ENCODE data around the gene PDCD5.
"Not testable (repeated sequence)": the region's sequence is repeated elsewhere in the genome, so short reads cannot be mapped to it uniquely, and the experiment has no call there.

The PDCD5 gene

GRCh38 chr19:32580901-32581704, at the start of gene PDCD5:
Gene PDCD5, plus strand, starts transcription at chr19:32581190. Its CDS starts 72 bp downstream, at chr19:32581262.
- DNase-seq (ENCODE audit: low read depth, low spot score), result peak; percentile 8
- Histone ChIP-seq H3K9me3 (ENCODE audit: low read depth, low read length) (no peaks in the 10 kb centered on the region), H3K4me3 (peak within 1 kb of the TSS; percentile 80), H3K36me3 (ENCODE audit: insufficient read depth, low read length) (peaks cover 42% of the 10 kb centered on the region), H3K9ac (ENCODE audit: insufficient read length) (peak within 1 kb of the TSS; percentile 95), H3K27ac (peak within 1 kb of the TSS; percentile 25; the same call in 1 of the 2 replicates)
- TF ChIP-seq EZH2 (IDR thresholded peaks at IDR 0.05) (no peak), FOXP2 (optimal IDR thresholded peaks at IDR 0.05; ENCODE audit: control extremely low read depth, extremely low read length, insufficient read depth) (peak; percentile 48), POLR2AphosphoS5 (IDR thresholded peaks at IDR 0.05; ENCODE audit: borderline replicate concordance, low read depth, low read length) (peak; percentile 83; the same call in 1 of the 2 replicates)

DNA sequence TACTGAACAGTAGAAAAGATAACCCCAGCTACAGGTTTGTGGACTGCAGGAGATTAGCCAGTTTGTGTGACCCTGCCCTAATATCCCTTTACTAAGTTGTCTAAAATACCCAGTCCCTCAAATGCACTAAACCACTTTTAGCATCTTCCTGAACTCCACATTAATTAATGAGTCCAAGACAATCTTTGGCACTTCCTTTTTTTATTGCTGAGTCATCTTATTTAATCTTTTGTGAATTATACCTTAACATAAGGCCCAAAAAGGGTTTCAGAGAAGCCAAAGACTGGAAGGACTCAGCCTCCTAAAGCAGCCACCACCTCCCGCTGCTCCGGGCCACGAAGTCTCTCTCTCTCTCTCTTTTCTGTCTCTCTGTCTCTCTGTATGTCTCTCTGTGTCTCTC, 48.8 kb upstream of the PDCD5 start:
- Histone ChIP-seq H3K27ac (no peak overlapping the region), H3K9ac (ENCODE audit: insufficient read length) (no peak overlapping the region), H3K9me3 (ENCODE audit: low read depth, low read length) (no peaks in the 10 kb centered on the region), H3K4me3 (no peak overlapping the region), H3K36me3 (ENCODE audit: insufficient read depth, low read length) (no peaks in the 10 kb centered on the region)
- no peak for DNase-seq (ENCODE audit: low read depth, low spot score)
- no peak for TF ChIP-seq FOXP2 (optimal IDR thresholded peaks at IDR 0.05; ENCODE audit: control extremely low read depth, extremely low read length, insufficient read depth)
- TF ChIP-seq POLR2AphosphoS5 (IDR thresholded peaks at IDR 0.05; ENCODE audit: borderline replicate concordance, low read depth, low read length), result no peak
- TF ChIP-seq EZH2 (IDR thresholded peaks at IDR 0.05), result no peak

DNA sequence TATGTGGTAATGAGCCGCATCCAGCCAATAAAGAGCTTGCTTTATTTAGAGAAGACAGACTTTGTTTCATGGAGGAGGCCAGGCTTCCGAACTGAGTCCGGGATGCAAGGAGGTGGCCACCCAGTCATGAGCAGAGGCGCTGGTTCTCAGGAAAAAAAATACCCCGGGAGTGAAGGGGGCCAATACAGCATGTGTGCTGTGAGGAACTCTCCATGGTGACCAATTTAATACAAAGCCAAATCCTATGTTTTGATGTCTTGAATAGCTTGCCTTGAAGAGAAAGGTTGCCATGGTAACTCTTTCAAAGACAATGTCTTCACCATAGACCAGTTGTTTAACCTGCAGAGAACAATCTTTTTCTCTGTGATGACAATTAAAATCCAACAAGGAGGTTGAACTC, 43.4 kb upstream of the PDCD5 start:
- no peak overlapping the region for H3K4me3 ChIP-seq
- no peak overlapping the region for H3K9ac ChIP-seq (ENCODE audit: insufficient read length)
- TF ChIP-seq POLR2AphosphoS5 (IDR thresholded peaks at IDR 0.05; ENCODE audit: borderline replicate concordance, low read depth, low read length) (no peak), EZH2 (IDR thresholded peaks at IDR 0.05) (no peak), FOXP2 (optimal IDR thresholded peaks at IDR 0.05; ENCODE audit: control extremely low read depth, extremely low read length, insufficient read depth) (no peak)
- no peaks in the 10 kb centered on the region for H3K9me3 ChIP-seq (ENCODE audit: low read depth, low read length)
- no peak overlapping the region for H3K27ac ChIP-seq
- H3K36me3 ChIP-seq (ENCODE audit: insufficient read depth, low read length), result no peaks in the 10 kb centered on the region
- no peak for DNase-seq (ENCODE audit: low read depth, low spot score)

DNA sequence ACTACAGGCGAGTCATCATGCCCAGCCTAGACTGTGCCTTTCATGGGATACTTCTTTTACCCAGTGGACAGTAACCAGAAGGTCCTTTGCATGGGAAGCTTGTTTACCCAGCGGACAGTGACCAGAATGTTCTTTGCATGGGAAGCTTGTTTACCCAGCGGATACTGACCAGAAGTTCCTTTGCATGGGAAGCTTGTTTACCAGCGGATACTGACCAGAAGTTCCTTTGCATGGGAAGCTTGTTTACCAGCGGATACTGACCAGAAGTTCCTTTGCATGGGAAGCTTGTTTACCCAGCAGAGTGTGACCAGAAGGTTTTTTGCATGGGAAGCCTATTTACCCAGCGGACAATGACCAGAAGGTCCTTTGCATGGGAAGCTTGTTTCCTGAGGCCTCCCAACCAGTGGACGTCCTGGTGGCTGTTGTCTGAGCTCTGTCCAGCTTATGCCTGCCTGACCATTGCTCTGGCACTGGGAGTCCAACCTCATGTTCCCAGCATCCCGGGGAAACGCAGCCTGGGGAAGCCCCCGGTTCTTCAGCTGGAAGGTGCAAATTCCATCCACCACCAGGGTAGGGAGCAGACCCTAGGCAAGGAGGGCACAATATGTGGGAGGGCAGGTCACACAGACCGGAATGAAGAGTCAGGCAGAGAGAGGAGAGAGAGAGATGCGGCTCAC, 41.6 kb upstream of the PDCD5 start:
- Histone ChIP-seq H3K9ac (ENCODE audit: insufficient read length) (no peak overlapping the region), H3K4me3 (no peak overlapping the region), H3K36me3 (ENCODE audit: insufficient read depth, low read length) (no peaks in the 10 kb centered on the region), H3K27ac (no peak overlapping the region), H3K9me3 (ENCODE audit: low read depth, low read length) (no peaks in the 10 kb centered on the region)
- DNase-seq (ENCODE audit: low read depth, low spot score), result no peak
- TF ChIP-seq EZH2 (IDR thresholded peaks at IDR 0.05) (no peak), FOXP2 (optimal IDR thresholded peaks at IDR 0.05; ENCODE audit: control extremely low read depth, extremely low read length, insufficient read depth) (no peak), POLR2AphosphoS5 (IDR thresholded peaks at IDR 0.05; ENCODE audit: borderline replicate concordance, low read depth, low read length) (no peak)

DNA sequence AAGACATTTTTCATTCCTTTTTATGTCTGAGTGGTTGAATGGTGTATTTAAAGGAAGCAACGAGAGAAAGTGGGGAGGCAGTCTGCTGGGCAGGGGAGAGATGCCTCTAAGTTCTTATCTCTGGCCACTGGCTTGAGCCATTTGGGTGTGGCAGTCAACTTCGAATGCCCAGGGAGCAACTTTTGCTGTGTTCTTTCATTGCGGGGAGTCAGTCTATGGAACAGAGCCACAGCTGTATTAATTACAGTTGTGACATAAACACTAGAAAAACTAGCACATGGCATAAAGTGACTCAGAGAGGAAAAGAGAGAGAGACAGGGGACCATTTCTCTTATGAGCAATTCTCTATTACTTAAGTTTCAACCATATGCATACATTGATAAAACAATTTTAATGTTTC, 40.4 kb upstream of the PDCD5 start:
- no peak overlapping the region for H3K4me3 ChIP-seq
- H3K36me3 ChIP-seq (ENCODE audit: insufficient read depth, low read length), result no peaks in the 10 kb centered on the region
- H3K9me3 ChIP-seq (ENCODE audit: low read depth, low read length), result no peaks in the 10 kb centered on the region
- H3K9ac ChIP-seq (ENCODE audit: insufficient read length), result no peak overlapping the region
- H3K27ac ChIP-seq, result no peak overlapping the region
- TF ChIP-seq EZH2 (IDR thresholded peaks at IDR 0.05), result no peak
- no peak for TF ChIP-seq FOXP2 (optimal IDR thresholded peaks at IDR 0.05; ENCODE audit: control extremely low read depth, extremely low read length, insufficient read depth)
- no peak for TF ChIP-seq POLR2AphosphoS5 (IDR thresholded peaks at IDR 0.05; ENCODE audit: borderline replicate concordance, low read depth, low read length)
- no peak for DNase-seq (ENCODE audit: low read depth, low spot score)

- H3K9ac ChIP-seq (ENCODE audit: insufficient read length); H3K9me3 ChIP-seq (ENCODE audit: low read depth, low read length); H3K4me3 ChIP-seq; H3K27ac ChIP-seq; H3K36me3 ChIP-seq (ENCODE audit: insufficient read depth, low read length); DNase-seq (ENCODE audit: low read depth, low spot score): not testable (repeated sequence)
These were observed 39.6 kb upstream of the PDCD5 start for GRCh38 chr19:32541376-32541775.

DNA sequence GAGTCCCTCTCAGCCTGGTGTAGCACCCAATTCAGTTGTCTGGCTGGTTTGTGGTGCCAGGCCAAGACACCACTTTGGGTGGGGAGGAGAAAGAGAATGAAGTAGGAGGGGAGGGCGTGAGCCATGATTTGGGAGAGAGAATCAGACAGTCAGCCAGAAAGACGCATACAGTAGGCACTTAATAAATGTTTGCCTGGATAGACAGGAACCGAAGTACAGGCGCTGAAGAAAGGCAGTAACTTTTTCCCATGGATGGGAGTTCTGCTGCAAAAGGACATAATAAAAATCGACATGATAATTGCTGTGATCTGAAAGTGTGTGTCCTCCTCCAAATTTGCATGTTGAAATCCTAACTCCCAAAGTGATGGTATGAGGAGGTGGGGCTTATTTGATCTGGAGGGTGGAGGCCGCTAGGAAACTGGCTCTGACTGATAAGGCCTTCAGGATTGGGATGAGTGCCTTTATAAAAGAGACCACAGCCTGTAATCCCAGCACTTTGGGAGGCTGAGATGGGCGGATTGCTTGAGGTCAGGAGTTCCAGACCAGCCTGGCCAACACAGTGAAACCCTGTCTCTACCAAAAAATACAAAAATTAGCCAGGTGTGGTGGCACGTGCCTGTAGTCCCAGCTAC, 38.4 kb upstream of the PDCD5 start:
- no peak overlapping the region for H3K27ac ChIP-seq
- DNase-seq (ENCODE audit: low read depth, low spot score), result no peak
- H3K36me3 ChIP-seq (ENCODE audit: insufficient read depth, low read length), result no peaks in the 10 kb centered on the region
- no peaks in the 10 kb centered on the region for H3K9me3 ChIP-seq (ENCODE audit: low read depth, low read length)
- TF ChIP-seq EZH2 (IDR thresholded peaks at IDR 0.05) (no peak), POLR2AphosphoS5 (IDR thresholded peaks at IDR 0.05; ENCODE audit: borderline replicate concordance, low read depth, low read length) (no peak), FOXP2 (optimal IDR thresholded peaks at IDR 0.05; ENCODE audit: control extremely low read depth, extremely low read length, insufficient read depth) (no peak)
- no peak overlapping the region for H3K9ac ChIP-seq (ENCODE audit: insufficient read length)
- H3K4me3 ChIP-seq, result no peak overlapping the region

DNA sequence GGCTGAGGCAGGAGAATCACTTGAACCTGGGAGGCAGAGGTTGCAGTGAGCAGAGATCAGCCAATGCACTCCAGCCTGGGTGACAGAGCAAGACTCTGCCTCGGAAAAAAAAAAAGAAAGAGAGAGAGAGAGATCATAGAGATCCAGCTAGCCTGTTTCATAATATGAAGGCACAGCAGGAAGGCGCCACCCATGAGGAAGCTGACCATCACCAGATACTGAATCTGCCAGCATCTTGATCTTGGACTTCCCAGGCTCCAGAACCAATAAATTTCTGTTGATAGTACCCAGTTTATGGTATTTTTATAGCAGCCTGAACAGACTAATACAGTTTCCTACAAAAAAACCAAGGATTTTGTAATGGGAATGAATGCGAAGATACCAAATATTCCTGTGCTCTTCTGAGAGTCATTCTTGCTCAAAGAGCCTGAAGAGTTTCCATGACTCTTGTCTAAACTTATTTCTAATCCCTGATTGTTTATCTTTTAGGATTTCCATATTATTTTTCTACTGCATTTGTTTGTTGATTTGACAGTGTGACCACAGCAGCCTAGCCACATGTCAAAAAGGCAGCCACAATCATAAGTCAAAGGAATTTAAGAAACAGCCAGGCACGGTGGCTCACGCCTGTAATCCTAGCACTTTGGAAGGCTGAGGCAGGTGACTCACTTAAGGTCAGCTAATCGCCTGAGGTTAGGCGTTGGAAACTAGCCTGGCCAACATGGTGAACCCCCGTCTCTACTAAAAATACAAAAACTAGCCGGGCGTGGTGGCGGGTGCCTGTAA, 37.7 kb upstream of the PDCD5 start:
- H3K27ac ChIP-seq, result no peak overlapping the region
- H3K9me3 ChIP-seq (ENCODE audit: low read depth, low read length), result no peaks in the 10 kb centered on the region
- H3K4me3 ChIP-seq, result no peak overlapping the region
- no peak for TF ChIP-seq FOXP2 (optimal IDR thresholded peaks at IDR 0.05; ENCODE audit: control extremely low read depth, extremely low read length, insufficient read depth)
- TF ChIP-seq POLR2AphosphoS5 (IDR thresholded peaks at IDR 0.05; ENCODE audit: borderline replicate concordance, low read depth, low read length), result no peak
- no peak for TF ChIP-seq EZH2 (IDR thresholded peaks at IDR 0.05)
- no peak for DNase-seq (ENCODE audit: low read depth, low spot score)
- no peaks in the 10 kb centered on the region for H3K36me3 ChIP-seq (ENCODE audit: insufficient read depth, low read length)
- H3K9ac ChIP-seq (ENCODE audit: insufficient read length), result no peak overlapping the region

All from SK-N-MC (cell line).